Inflammatory macrophage treated with lipopolysaccharide for 4 hours (primary cell): ENCODE data around the gene KLHL2.
A peak's percentile ranks its signal among the peaks of the same experiment; 100 is the strongest.
"Not testable (repeated sequence)": the region's sequence is repeated elsewhere in the genome, so short reads cannot be mapped to it uniquely, and the experiment has no call there.

ENCODE experiments used
- DNase-seq: peaks from one replicate; pipeline ENCODE4 v3.0.0-alpha.2; 2020

The KLHL2 gene

GRCh38 chr4:165331359-165331758 is 124.0 kb downstream of the KLHL2 start:
- DNase-seq, result no peak

- no peak for DNase-seq
These were observed 124.5 kb downstream of the KLHL2 start for GRCh38 chr4:165331823-165332222.

GRCh38 chr4:165332502-165332901 is 125.1 kb downstream of the KLHL2 start:
- no peak for DNase-seq

GRCh38 chr4:165335163-165335703 is 127.9 kb downstream of the KLHL2 start:
- no peak for DNase-seq

GRCh38 chr4:165336743-165337142 is 129.4 kb downstream of the KLHL2 start:
- no peak for DNase-seq

- not testable (repeated sequence) for DNase-seq
These were observed 135.0 kb downstream of the KLHL2 start for GRCh38 chr4:165342340-165342739.

- DNase-seq, result no peak
These were observed 136.2 kb downstream of the KLHL2 start for GRCh38 chr4:165343353-165344191.

GRCh38 chr4:165345666-165346417 is 138.5 kb downstream of the KLHL2 start:
- no peak for DNase-seq

GRCh38 chr4:165347647-165348569 is 140.5 kb downstream of the KLHL2 start:
- no peak for DNase-seq

- DNase-seq, result no peak
These were observed 144.2 kb downstream of the KLHL2 start for GRCh38 chr4:165351359-165352130.

- DNase-seq, result peak; percentile 59
These were observed 148.5 kb downstream of the KLHL2 start for GRCh38 chr4:165355900-165356300.

- peak; percentile 84 for DNase-seq
These were observed 152.1 kb downstream of the KLHL2 start for GRCh38 chr4:165359506-165359905.

GRCh38 chr4:165360041-165360695 is 152.8 kb downstream of the KLHL2 start:
- DNase-seq, result peak; percentile 43

GRCh38 chr4:165360985-165361670 is 153.8 kb downstream of the KLHL2 start:
- peak; percentile 68 for DNase-seq

- no peak for DNase-seq
These were observed 154.4 kb downstream of the KLHL2 start for GRCh38 chr4:165361810-165362209.

- peak; percentile 56 for DNase-seq
These were observed 157.2 kb downstream of the KLHL2 start for GRCh38 chr4:165364452-165365080.

- no peak for DNase-seq
These were observed 159.7 kb downstream of the KLHL2 start for GRCh38 chr4:165367040-165367439.

GRCh38 chr4:165368114-165368513 is 160.8 kb downstream of the KLHL2 start:
- DNase-seq, result no peak

GRCh38 chr4:165368567-165368966 is 161.2 kb downstream of the KLHL2 start:
- no peak for DNase-seq

- DNase-seq, result peak; percentile 54
These were observed 162.2 kb downstream of the KLHL2 start for GRCh38 chr4:165369522-165369921.
